ENCODE measurements around the gene IL36A.

DNA sequence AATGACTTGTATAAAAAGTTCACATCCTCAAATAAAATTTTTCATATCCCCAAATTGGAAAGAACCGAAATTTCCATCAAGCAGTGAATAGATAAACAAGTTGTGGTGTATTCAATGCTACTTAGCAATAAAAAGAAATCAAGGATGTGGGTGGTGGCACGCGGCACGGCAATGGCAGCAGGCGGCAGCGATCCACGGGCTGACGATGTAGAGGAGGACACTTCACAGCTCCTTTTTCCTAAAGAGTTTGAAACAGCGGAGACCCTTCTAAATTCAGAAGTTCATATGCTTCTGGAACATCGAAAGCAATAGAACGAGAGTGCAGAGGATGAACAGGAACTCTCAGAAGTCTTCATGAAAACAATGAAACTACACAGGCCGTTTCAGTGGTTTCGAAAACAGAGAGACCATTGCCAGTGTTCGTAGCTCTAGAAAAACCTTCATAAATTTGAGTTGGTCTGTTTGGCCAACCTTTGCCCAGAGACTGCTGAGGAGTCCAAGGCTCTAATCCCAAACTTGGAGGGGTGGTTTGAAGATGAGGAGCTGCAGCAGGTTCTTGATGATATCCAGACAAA is 9.8 kb upstream of the IL36A start:
- TF ChIP-seq CTCF (IDR thresholded peaks at IDR 0.05; ENCODE audit: low read length): no peak
- TF ChIP-seq EZH2 (IDR thresholded peaks at IDR 0.05; ENCODE audit: borderline replicate concordance, low read length): no peak
